Testis (tissue), 2 donors: Measurements from ENCODE around the gene GALNT18.

Experiments
- CTCF ChIP-seq, 3 experiments: fragments of 450-650 bp in 2 of 3; fragments of 200-600 bp in 1 of 3; sonication (generic) in 1 of 3; IDR thresholded peaks; one replicate each; pipeline ENCODE4 v1.5.1; 2016 to 2019; ENCODE audit warnings: antibody characterized with exemption in 3 of 3, mild to moderate bottlenecking in 2 of 3, moderate library complexity in 1 of 3
- POLR2A ChIP-seq: fragments of 450-650 bp; IDR thresholded peaks from one replicate; pipeline ENCODE4 v1.6.1; 2017; ENCODE audit warnings: antibody characterized with exemption, mild to moderate bottlenecking, moderate library complexity

- TF ChIP-seq CTCF (IDR thresholded peaks at IDR 0.05) (no peak), POLR2A (no peak)
Observed at GRCh38 chr11:11329062-11329806, 292.6 kb downstream of the GALNT18 start.
